HG03521 (cell line): ENCODE data around the gene RBAK.
"Not testable (repeated sequence)": the region's sequence is repeated elsewhere in the genome, so short reads cannot be mapped to it uniquely, and the experiment has no call there.

Experiments used
- ATAC-seq: cut with Tn5 transposase; IDR thresholded peaks from one replicate; pipeline ENCODE4 v1.9.1; 2021; ENCODE audit warnings: mild to moderate bottlenecking, moderate library complexity; ENCODE audit not compliant: unreplicated experiment

RBAK gene

DNA sequence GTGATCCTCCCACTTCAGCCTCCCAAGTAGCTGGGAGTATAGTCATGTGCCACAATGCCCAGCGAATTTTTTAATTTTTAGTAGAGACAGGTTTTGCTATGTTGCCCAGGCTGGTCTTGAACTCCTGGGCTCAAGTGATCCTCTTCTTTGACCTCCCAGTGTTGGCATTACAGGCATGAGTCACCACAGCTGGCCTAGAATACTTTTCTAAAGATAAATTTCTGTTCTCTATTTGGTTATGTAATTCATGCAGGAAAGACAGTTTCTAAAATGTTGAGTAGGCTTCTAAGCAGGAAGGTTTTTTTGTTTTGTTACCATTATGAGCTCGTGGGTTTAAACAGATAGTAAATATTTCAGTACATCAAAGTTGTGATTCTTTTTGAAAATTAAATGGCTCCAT, 5.0 kb downstream of the RBAK start:
- no peak for ATAC-seq

GRCh38 chr7:5051731-5052130, 6.1 kb downstream of the RBAK start:
- not testable (repeated sequence) for ATAC-seq

DNA sequence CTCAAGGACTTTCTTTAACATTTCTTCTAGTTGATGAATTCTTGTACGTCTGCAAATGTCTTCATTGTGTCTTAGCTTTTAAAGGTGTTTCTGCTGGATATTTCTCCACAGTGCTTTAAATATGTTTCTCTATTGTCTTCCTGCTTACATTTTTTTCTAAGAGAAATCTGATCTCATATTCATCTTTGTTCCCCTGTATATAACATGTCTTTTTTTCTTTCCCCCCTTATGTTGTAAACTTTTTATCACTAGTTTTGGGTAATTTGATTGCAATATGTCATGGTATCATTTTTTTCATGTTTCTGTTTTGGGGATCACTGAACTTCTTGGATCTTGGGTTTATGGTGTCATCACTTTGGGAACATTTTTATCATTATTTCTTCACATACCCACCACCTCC, 7.5 kb downstream of the RBAK start:
- ATAC-seq = no peak

GRCh38 chr7:5063698-5064097, 18.0 kb downstream of the RBAK start:
- no peak for ATAC-seq

DNA sequence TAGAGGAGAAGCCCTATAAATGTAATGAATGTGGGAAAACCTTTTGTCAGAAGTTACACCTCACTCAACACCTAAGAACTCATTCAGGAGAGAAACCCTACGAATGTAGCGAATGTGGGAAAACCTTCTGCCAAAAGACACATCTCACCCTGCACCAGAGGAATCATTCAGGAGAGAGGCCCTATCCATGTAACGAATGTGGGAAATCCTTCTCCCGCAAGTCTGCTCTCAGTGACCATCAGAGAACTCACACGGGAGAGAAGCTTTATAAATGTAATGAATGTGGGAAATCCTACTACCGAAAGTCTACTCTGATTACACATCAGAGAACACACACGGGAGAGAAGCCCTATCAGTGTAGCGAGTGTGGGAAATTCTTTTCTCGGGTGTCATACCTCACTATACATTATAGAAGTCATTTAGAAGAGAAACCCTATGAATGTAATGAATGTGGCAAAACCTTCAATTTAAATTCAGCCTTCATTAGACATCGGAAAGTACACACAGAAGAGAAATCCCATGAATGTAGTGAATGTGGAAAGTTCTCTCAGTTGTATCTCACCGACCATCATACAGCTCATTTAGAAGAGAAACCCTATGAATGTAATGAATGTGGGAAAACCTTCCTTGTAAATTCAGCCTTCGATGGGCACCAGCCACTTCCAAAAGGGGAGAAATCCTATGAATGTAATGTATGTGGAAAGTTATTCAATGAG, 18.9 kb downstream of the RBAK start:
- no peak for ATAC-seq

DNA sequence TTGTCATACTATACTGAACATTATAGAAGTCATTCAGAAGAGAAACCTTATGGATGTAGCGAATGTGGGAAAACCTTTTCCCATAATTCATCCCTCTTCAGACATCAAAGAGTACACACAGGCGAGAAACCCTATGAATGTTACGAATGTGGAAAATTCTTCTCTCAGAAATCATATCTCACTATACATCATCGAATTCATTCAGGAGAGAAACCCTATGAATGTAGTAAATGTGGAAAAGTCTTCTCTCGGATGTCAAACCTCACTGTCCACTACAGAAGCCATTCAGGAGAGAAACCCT, 19.4 kb downstream of the RBAK start:
- no peak for ATAC-seq

GRCh38 chr7:5068521-5068920, 22.9 kb downstream of the RBAK start:
- ATAC-seq = no peak

- ATAC-seq = no peak
Measured at GRCh38 chr7:5070206-5070605, 24.5 kb downstream of the RBAK start.

- ATAC-seq = not testable (repeated sequence)
Measured at GRCh38 chr7:5075187-5075586, 29.5 kb downstream of the RBAK start.

- ATAC-seq = no peak
Measured at GRCh38 chr7:5077740-5078139, 32.1 kb downstream of the RBAK start.

DNA sequence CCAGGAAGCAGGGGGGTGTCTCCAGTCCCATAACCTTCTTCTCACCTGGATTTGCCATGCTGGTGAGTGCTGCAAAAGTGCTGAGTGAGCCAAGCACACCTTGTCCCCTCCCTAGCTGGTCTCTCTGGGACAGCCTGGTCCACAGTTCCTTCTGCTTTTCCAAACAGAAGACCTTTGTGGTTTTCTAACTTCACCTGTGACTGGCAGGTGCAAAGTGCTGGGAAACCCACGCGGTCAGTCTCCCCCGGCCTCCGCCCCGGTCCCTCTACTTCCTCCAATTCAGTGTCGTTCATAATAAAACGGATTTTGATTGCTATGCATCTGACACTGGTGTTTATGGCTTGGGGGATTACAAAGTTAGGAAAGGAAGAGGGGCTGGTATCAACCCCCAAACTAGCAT, 37.1 kb downstream of the RBAK start:
- ATAC-seq = no peak

DNA sequence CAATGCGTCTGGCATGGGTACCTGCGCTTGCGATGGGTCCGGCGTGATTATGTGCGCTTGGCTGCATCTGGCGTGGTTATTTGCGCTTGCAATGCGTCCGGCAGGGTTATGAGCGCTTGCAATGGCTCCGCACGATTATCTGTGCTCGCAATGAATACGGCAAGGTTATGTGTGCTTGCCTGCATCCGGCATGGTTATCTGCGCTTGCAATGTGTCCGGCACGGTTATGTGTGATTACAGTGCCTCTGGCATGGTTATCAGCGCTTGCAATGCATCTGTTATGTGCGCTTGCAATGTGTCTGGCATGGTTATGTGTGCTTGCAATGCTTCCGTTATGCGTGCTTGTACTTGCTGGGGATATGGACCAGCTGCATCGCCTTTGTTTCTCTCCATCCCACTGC, 37.7 kb downstream of the RBAK start:
- no peak for ATAC-seq

DNA sequence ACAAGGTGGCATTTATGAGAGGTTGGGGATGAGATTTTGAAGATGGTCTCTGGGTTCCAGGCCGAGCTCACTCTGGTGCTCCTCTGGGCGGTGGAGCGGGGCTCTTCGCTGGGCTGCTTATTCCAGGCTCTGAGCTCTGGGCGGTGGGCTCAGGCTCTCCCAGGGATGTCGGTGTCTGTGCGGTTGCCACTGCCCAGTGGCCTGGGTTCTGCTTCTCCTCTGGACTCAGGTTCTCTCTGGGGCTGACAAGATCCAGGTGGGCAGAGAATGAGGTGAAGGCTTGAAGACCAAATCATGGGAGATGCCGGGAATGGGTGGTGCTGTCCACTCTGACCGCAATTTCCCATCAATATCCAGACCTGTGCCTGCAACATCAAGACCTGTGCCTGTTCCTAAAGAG, 40.6 kb downstream of the RBAK start:
- no peak for ATAC-seq

GRCh38 chr7:5088228-5088833, 42.7 kb downstream of the RBAK start:
- not testable (repeated sequence) for ATAC-seq

GRCh38 chr7:5088906-5089305, 43.2 kb downstream of the RBAK start:
- no peak for ATAC-seq

GRCh38 chr7:5093948-5094347, 48.3 kb downstream of the RBAK start:
- ATAC-seq = no peak

DNA sequence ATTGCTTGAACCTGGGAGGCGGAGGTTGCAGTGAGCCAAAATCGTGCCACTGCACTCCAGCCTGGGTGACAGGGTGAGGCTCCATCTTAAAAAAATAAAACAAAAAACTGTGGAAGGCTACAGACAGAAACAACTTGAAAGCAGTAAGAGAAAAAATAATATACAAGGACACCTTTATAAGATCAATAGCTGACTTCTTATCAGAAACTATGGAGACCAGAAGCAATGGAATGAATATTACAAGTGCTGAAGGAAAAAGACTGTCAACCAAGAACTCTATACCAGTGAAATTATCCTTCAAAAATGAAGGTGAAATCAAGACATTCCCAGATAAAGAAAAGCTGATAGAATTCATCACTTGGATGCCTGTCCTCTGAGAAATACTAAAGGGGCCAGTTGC, 49.0 kb downstream of the RBAK start:
- ATAC-seq = no peak

DNA sequence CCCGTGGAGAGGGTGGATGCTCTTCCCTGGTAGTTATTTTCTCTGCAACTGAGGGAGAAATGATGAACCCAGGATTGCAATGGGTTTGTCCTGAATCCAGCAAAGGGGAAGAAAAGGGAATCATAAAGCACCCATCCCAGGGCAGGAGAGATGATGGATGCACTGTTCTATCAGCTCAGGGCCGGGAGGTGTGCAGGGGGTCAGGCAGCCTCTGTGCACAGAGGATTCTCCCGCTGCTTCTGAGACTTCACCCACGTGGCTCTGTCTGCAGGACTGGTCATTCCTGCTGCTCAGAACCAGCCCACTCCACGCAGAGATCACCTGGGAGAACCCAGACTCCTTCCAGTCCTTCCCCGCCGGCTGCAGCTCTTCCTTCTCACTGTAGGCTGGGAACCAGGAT, 70.7 kb downstream of the RBAK start:
- ATAC-seq = no peak

GRCh38 chr7:5117095-5117970, 71.7 kb downstream of the RBAK start:
- ATAC-seq = no peak
